HG02759 (cell line): ENCODE results near the gene ZCCHC24.
"Not testable (repeated sequence)": the region's sequence is repeated elsewhere in the genome, so short reads cannot be mapped to it uniquely, and the experiment has no call there.

Experiments
- ATAC-seq: cut with Tn5 transposase; IDR thresholded peaks from one replicate; pipeline ENCODE4 v1.9.1; 2021; ENCODE audit warnings: mild to moderate bottlenecking, moderate library complexity; ENCODE audit not compliant: unreplicated experiment

The ZCCHC24 gene

GRCh38 chr10:79335470-79336235, 109.8 kb downstream of the ZCCHC24 start:
- no peak for ATAC-seq

DNA sequence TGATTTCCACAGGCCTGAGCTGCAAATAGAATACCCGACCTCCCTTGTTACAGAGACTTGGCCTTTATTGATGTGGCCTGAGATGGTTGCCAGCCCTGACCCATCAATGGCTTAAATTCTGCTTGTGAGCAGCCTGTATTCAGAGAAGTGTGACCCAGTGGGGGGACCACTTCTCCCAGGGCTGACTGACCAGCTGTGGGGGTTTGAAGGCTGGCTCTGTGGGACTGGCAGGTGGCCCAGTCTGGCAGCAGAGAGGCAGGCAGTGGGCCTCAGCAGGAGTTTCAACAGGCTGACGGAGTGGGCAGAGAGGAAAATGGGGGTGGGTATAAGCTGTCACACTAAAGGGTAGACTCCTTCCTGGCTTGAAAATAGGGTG, 110.3 kb downstream of the ZCCHC24 start:
- no peak for ATAC-seq

- no peak for ATAC-seq
Observed at GRCh38 chr10:79334573-79334972, 110.9 kb downstream of the ZCCHC24 start.

GRCh38 chr10:79333513-79333912, 111.9 kb downstream of the ZCCHC24 start:
- ATAC-seq = no peak

- ATAC-seq = not testable (repeated sequence)
Observed at GRCh38 chr10:79332610-79333315, 112.7 kb downstream of the ZCCHC24 start.
